Measurements from ENCODE around the gene LGALS3BP.

GRCh38 chr17:78921437-78921971 is 58.2 kb downstream of the LGALS3BP start:
- TF ChIP-seq POLR2A (IDR thresholded peaks at IDR 0.05) (no peak), CTCF (IDR thresholded peaks at IDR 0.05) (no peak)

Data from esophagus squamous epithelium (tissue), 4 donors.